ENCODE results near the gene CTNNA3.

The CTNNA3 gene

GRCh38 chr10:66565999-66566398 lies 1130.0 kb downstream of the CTNNA3 start:
- H3K4me3 ChIP-seq (ENCODE audit: low read length), result no peak overlapping the region
- DNase-seq (ENCODE audit: low read depth), result no peak
- no peak for TF ChIP-seq CTCF (conservative IDR thresholded peaks at IDR 0.05; ENCODE audit: low read depth, low read length)

- H3K4me3 ChIP-seq (ENCODE audit: low read length), result no peak overlapping the region
- no peak for DNase-seq (ENCODE audit: low read depth)
Observed at GRCh38 chr10:66564287-66564686, 1131.7 kb downstream of the CTNNA3 start.

GRCh38 chr10:66555061-66555460 lies 1140.9 kb downstream of the CTNNA3 start:
- no peak overlapping the region for H3K4me3 ChIP-seq (ENCODE audit: low read length)
- TF ChIP-seq CTCF (conservative IDR thresholded peaks at IDR 0.05; ENCODE audit: low read depth, low read length), result no peak
- DNase-seq (ENCODE audit: low read depth), result no peak

More at GRCh38 chr10:66564287-66564686, 1131.7 kb downstream of the CTNNA3 start:
- TF ChIP-seq CTCF (conservative IDR thresholded peaks at IDR 0.05; ENCODE audit: low read depth, low read length), result no peak

GRCh38 chr10:66552331-66552730 lies 1143.7 kb downstream of the CTNNA3 start:
- no peak for DNase-seq (ENCODE audit: low read depth)
- no peak for TF ChIP-seq CTCF (conservative IDR thresholded peaks at IDR 0.05; ENCODE audit: low read depth, low read length)
- no peak overlapping the region for H3K4me3 ChIP-seq (ENCODE audit: low read length)

DNA sequence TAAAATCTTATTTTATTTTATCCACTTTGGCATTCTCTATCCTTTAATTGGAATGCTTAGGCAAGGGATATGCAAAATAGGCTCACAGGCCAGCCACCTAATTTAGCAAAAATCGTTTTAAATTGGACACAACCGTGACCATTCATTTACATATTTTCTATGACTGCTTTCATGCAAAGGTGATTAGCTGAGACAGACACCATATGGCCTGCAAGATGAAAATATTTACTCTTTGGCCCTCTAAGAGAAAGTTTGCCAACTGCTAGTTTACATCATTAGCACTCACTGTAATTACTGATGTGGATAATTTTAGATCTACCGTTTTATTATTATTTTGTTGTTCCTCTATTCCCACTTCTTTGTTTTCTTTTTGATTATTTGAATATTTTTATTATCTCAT lies 1145.6 kb downstream of the CTNNA3 start:
- no peak for TF ChIP-seq CTCF (conservative IDR thresholded peaks at IDR 0.05; ENCODE audit: low read depth, low read length)
- no peak for DNase-seq (ENCODE audit: low read depth)
- H3K4me3 ChIP-seq (ENCODE audit: low read length), result no peak overlapping the region

DNA sequence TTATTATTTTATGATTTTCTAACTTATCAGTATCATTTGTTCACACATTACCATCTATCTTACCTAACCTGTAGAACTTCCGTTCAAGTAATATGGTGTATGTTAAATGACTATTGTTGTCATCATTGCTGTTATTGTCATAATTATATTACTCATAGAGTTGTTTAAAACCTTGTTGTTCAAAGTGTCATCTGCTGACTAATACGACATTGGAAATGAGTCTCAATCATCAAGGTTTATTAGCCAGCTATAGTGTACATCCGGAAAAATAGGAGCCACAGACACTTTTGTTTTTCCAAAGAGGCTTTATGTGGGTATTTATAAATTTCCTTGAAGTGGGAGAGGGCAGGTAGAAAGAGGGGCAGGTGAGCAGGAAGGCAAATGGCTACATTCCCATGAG lies 1157.1 kb downstream of the CTNNA3 start:
- DNase-seq (ENCODE audit: low read depth), result no peak
- TF ChIP-seq CTCF (conservative IDR thresholded peaks at IDR 0.05; ENCODE audit: low read depth, low read length), result no peak
- no peak overlapping the region for H3K4me3 ChIP-seq (ENCODE audit: low read length)

GRCh38 chr10:66538371-66538770 lies 1157.6 kb downstream of the CTNNA3 start:
- DNase-seq (ENCODE audit: low read depth), result no peak
- TF ChIP-seq CTCF (conservative IDR thresholded peaks at IDR 0.05; ENCODE audit: low read depth, low read length), result no peak
- no peak overlapping the region for H3K4me3 ChIP-seq (ENCODE audit: low read length)

All from retinal pigment epithelial cell (primary cell).